Skeletal muscle tissue (tissue), 4 donors: Measurements from ENCODE around the gene SRBD1. TPM values are rescaled to one million over a fixed set of nuclear protein-coding genes. Genes with fewer than 3 reads are reported as not detected.

Experiments
- H3K27ac ChIP-seq: one replicate; pipeline ENCODE4 v1.7.0; 2013; ENCODE audit warnings: mild to moderate bottlenecking, low read depth, low read length, inconsistent platforms
- H3K27me3 ChIP-seq, 3 donors: one replicate each; pipeline ENCODE4 v1.7.0; 2013; ENCODE audit warnings: low read length in 3 of 3; ENCODE audit not compliant: control insufficient read depth in 3 of 3, insufficient read depth in 3 of 3
- H3K36me3 ChIP-seq, 3 donors: one replicate each; pipeline ENCODE4 v1.7.0; 2013; ENCODE audit warnings: low read length in 3 of 3; ENCODE audit not compliant: control insufficient read depth in 3 of 3, insufficient read depth in 3 of 3
- H3K4me1 ChIP-seq, 3 donors: one replicate each; pipeline ENCODE4 v1.7.0; 2013; ENCODE audit warnings: low read length in 3 of 3, mild to moderate bottlenecking in 3 of 3; ENCODE audit not compliant: control insufficient read depth in 3 of 3, insufficient read depth in 3 of 3
- H3K4me3 ChIP-seq, 3 donors: one replicate each; pipeline ENCODE4 v1.7.0; 2013; ENCODE audit warnings: low read length in 3 of 3
- H3K9ac ChIP-seq, 3 donors: one replicate each; pipeline ENCODE4 v1.7.0; 2013; ENCODE audit warnings: low read length in 3 of 3, mild to moderate bottlenecking in 3 of 3, moderate library complexity in 2 of 3, low read depth in 1 of 3
- H3K9me3 ChIP-seq, 3 donors: one replicate each; pipeline ENCODE4 v1.7.0; 2013; ENCODE audit warnings: low read length in 3 of 3; ENCODE audit not compliant: control insufficient read depth in 3 of 3
- total RNA-seq: library from RNA; depleted of rRNA; stranded (reverse); fragments of >200 nt; gene quantifications from one replicate; pipeline ENCODE4 v1.2.3, GENCODE V29; 2014
- donor health status: Osteomylitis.

The SRBD1 gene
- total RNA-seq, 1 donor from 2014 or later, result 57.9 TPM

DNA sequence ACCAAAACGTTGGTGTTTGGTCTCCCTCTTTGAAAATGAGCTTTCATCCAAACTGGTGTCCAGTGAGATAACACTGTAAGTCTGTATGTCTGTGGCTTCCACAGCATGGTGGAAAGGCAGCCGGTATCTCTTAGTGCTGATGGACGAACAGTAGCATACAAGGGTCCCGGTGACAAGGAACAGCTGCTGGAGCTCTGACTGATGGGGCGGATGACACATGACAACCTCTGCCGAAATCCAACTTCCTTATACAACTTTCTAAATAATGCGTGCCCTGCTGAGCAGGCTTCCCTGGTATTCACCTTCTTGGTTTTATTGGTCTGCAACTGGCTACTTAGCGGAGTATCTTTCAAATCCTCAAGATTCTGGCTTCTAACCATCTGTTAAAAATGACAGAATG, 216.2 kb downstream of the SRBD1 start:
- no peaks in the 10 kb centered on the region for H3K4me1 ChIP-seq
- H3K27ac ChIP-seq, result no peak overlapping the region
- no peaks in the 10 kb centered on the region for H3K9me3 ChIP-seq
- no peaks in the 10 kb centered on the region for H3K27me3 ChIP-seq
- no peak overlapping the region for H3K9ac ChIP-seq
- no peaks in the 10 kb centered on the region for H3K36me3 ChIP-seq
- H3K4me3 ChIP-seq, result no peak overlapping the region

DNA sequence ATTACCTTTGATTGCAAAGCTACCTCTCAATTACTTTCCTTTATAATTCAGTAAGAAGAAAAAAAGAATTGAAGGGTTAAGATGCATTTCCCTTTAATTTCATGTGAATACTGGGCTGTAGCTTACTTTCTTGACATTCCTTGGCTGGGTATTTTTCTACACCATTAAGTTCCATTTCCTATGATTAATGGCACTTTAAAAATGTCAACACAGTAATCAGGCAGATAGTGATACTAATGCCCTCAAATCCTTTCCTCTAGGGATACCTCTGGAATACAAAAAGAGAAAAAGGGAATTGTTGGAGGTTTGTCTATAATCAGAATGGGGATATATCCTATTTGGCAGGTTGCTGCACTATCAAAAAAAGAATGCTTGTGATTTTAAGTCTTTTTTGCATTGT, 216.9 kb downstream of the SRBD1 start:
- no peaks in the 10 kb centered on the region for H3K9me3 ChIP-seq

DNA sequence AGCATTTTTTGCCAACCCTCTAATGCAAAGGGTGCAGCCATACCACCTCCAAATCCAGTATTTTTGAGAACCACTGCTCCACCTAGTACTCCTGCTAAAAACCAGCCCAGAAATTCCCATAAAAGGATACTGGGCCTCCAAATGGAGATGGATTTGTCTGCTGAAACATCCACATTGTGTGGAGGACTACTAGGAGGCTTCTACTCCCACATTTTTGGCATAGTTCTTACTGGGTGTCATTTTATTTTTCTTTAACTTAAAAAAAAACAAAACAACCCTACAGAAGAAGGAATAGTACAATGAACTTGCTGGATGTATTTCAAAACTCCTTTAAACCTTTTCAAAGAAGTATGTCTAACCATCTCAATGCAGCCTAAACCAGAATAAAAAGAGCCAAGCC, 219.2 kb downstream of the SRBD1 start:
- Histone ChIP-seq H3K9ac (no peak overlapping the region), H3K9me3 (no peaks in the 10 kb centered on the region), H3K4me1 (no peaks in the 10 kb centered on the region), H3K36me3 (no peaks in the 10 kb centered on the region), H3K4me3 (no peak overlapping the region), H3K27ac (no peak overlapping the region), H3K27me3 (no peaks in the 10 kb centered on the region)

More for the DNA sequence above, 216.9 kb downstream of the SRBD1 start:
- no peaks in the 10 kb centered on the region for H3K27me3 ChIP-seq
- H3K4me3 ChIP-seq, result no peak overlapping the region
- no peaks in the 10 kb centered on the region for H3K4me1 ChIP-seq
- H3K27ac ChIP-seq, result no peak overlapping the region
- no peaks in the 10 kb centered on the region for H3K36me3 ChIP-seq
- H3K9ac ChIP-seq, result no peak overlapping the region

DNA sequence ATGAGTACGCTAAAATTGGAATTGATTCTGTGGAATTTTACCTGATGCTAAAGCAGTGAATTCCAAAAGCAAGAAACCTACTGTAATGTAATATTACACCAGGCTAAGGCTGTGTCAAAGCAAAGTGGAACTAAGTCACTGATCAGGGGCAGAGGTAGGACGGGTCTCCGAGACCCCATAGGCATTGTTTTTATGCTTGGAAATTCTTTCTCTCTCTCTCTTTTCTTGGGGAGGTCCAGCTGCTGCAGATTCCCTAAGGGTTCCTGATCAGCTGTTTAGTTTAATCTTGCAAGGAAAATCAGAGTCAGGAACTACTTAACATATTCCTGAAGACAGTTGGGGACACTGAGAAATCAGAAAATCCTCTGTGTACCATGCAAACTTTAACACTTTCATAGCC, 220.2 kb downstream of the SRBD1 start:
- Histone ChIP-seq H3K27ac (no peak overlapping the region), H3K4me1 (no peaks in the 10 kb centered on the region), H3K4me3 (no peak overlapping the region), H3K9ac (no peak overlapping the region), H3K36me3 (no peaks in the 10 kb centered on the region), H3K27me3 (no peaks in the 10 kb centered on the region), H3K9me3 (no peaks in the 10 kb centered on the region)

DNA sequence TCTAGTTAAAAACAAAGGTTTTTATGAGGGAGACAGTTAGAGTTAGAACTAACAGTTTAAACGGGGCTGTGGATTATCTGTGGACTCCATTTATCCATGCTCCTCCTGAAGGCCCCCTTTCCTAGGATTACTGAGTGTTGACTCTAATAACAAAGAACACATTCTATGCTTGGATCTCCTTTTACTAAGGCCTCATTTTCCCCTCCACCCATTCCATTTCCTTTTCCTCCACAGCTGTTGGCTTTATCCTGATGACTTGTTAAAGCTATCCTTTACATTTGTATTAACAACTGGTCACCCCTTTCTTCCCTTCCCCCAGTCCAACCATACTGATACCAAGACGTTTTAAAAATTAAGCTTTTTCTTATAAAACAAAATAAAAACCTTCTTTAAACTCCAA, 220.6 kb downstream of the SRBD1 start:
- Histone ChIP-seq H3K36me3 (no peaks in the 10 kb centered on the region), H3K9me3 (no peaks in the 10 kb centered on the region), H3K4me1 (no peaks in the 10 kb centered on the region), H3K27ac (no peak overlapping the region), H3K4me3 (no peak overlapping the region), H3K9ac (no peak overlapping the region), H3K27me3 (no peaks in the 10 kb centered on the region)

DNA sequence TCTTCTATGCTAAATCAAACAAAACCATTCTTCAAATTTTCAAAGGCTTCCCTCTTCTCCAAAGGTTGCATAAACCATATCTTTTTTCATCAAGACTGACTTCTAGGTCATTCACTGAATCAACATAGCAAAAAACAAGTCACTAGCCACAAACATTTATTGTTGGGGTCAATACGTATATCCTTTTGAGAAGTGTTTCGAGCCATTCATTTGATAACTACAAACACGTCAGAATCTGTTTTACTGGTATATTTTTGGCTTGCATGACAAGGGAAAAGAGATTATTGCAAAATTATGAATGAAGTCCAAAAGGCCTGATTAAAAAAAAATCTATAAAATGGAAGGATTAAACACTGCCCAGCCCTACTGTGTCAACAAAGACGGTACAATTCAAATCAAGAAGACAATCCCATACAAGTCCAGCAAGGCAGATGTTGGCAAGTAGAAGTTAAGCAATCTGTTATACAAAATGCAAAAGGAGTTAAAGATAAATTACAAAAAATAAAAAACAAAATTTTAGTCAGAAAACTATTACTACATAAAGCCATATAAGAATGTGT, 222.4 kb downstream of the SRBD1 start:
- H3K36me3 ChIP-seq, result no peaks in the 10 kb centered on the region
- no peak overlapping the region for H3K9ac ChIP-seq
- H3K9me3 ChIP-seq, result no peaks in the 10 kb centered on the region
- no peaks in the 10 kb centered on the region for H3K4me1 ChIP-seq
- H3K4me3 ChIP-seq, result no peak overlapping the region
- no peaks in the 10 kb centered on the region for H3K27me3 ChIP-seq
- no peak overlapping the region for H3K27ac ChIP-seq

DNA sequence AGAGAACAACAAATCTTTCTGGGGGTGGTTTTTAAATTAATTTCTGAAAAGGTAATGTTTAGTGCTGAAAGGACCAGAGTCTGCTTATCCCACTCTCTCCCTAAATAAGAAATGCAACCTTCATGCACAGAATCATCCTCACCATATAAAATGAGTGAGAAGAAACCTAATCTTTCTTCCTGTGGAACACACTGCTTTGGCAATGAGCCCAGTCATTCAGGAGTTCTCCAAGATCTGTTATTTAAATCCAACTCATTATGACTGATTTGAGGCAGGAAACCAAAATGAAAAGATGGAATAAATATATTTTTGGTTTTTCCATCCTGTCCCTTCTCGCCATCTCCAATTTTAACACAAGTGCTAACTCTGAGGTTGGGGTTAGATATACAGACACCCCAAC, 228.3 kb downstream of the SRBD1 start:
- no peak overlapping the region for H3K4me3 ChIP-seq
- no peak overlapping the region for H3K27ac ChIP-seq
- peaks cover 0 to 2% (median 0%) of the 10 kb centered on the region in 3 donors for H3K9me3 ChIP-seq
- H3K27me3 ChIP-seq, result no peaks in the 10 kb centered on the region
- no peaks in the 10 kb centered on the region for H3K36me3 ChIP-seq
- H3K9ac ChIP-seq, result no peak overlapping the region
- H3K4me1 ChIP-seq, result peaks cover 0 to 3% (median 0%) of the 10 kb centered on the region in 3 donors

DNA sequence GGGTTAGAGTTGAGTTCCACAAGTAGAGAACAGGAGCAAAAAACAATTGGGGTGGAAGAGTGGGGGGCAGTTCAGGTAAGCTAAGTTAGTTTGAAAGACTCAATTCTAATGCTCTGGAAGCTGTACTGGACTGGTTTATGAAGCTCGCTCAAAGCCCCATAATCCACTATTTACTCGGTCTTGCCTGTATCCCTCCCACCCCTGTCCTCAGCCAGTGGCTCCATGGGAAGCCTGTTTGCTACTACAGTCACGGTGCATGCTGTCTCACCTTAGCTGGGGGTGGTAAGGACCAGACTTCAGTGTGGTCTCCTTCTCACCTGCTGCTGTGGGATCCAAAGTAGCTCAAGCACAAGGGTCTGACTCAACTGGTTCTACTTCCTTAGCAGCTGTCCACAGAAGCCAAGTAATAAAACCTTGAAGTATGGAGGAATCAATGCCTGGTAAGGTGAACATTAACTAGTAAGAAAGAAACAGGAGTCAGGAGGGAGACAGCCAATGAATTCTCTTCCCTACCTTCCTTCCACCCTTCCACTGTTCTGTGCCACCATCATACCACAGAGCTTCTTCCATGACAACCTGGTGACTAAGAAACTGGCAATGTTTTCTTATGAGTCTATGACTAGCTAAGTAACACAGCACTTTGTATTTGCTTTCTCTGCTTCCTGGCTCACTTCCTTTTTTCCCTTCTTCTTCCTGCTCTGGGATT, 230.8 kb downstream of the SRBD1 start:
- Histone ChIP-seq H3K36me3 (no peaks in the 10 kb centered on the region), H3K9me3 (peaks cover 0 to 2% (median 0%) of the 10 kb centered on the region in 3 donors), H3K4me1 (peaks cover 0 to 3% (median 0%) of the 10 kb centered on the region in 3 donors), H3K9ac (no peak overlapping the region), H3K27me3 (no peaks in the 10 kb centered on the region), H3K4me3 (no peak overlapping the region), H3K27ac (no peak overlapping the region)

DNA sequence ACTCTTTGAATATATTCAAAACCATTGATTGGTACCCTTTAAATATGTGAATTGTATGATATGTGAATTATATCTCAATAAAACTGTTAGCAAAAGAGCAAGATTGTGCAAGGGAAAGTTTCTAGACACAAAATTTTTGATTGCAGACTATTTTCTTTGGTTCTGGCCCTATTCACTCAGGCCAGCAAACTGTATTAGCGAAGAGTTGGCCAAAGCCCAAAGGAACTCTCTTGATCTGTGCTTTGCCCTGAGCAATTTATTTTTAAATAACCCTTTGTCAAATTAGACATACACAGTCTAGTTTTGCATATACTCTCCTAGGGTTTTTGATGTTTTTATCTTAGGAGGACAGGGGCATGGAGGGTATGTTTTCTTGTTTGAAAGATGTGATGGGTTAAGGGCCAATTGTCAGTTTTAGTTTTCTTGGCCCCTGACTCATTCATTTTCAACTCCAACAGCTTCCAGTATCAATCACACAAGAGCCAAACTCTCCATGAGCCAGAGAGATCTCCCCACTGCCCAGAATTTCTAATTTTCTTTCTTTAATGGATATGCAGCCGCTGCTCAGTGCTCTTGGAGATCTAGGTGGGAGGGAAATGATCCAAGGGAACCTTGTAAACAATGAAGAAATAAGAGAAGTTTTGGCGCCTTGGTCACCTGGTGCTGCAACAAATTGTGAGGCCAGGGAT, 231.5 kb downstream of the SRBD1 start:
- H3K9ac ChIP-seq, result no peak overlapping the region
- no peaks in the 10 kb centered on the region for H3K36me3 ChIP-seq
- no peak overlapping the region for H3K4me3 ChIP-seq
- H3K27me3 ChIP-seq, result no peaks in the 10 kb centered on the region
- no peak overlapping the region for H3K27ac ChIP-seq
- peaks cover 0 to 3% (median 0%) of the 10 kb centered on the region in 3 donors for H3K4me1 ChIP-seq
- H3K9me3 ChIP-seq, result peaks cover 0 to 2% (median 0%) of the 10 kb centered on the region in 3 donors

DNA sequence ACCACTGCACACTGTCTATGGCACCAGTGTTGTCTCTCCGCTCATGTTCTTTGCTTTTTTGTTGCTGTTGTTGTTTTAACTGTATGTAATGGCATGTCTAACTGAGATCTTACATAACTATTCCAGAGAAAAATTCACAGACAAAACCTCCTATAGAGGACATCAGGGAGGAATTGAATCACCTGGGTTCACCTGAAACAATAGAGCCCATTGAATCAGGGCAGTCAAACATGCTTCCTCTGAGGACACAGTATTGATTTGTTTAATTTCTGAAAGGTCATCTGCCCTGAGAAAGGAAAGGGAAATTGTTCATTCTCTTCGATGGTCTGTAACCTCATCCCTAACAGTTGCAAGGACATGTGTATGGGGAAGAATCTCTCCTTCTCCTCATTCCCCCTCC, 237.5 kb downstream of the SRBD1 start:
- Histone ChIP-seq H3K36me3 (no peaks in the 10 kb centered on the region), H3K9ac (no peak overlapping the region), H3K4me1 (no peaks in the 10 kb centered on the region), H3K27me3 (no peaks in the 10 kb centered on the region), H3K4me3 (no peak overlapping the region), H3K9me3 (no peaks in the 10 kb centered on the region), H3K27ac (no peak overlapping the region)
